Amniotic stem cell (primary cell): ENCODE results near the gene TMEM181.

Experiments
- DNase-seq: peaks from one replicate; lab custom pipeline; 2025; lab: John Stamatoyannopoulos, UW

Gene TMEM181

DNA sequence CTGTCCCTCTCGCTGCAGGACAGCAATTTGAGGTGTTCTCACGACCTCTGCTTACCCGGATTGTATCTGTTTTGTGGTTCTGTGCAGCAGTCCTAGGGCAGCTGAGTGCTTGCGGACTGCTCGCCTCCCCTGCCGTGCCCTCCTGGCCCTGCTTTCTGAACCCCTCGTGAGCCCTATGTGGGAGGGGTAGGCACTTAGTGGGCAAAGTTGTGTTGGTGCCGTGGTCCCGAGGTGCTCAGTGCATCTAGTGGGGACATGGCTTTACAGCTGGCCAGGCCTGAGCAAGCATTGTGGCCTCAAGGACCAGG is 5.2 kb downstream of the TMEM181 start:
- DNase-seq, result no peak

DNA sequence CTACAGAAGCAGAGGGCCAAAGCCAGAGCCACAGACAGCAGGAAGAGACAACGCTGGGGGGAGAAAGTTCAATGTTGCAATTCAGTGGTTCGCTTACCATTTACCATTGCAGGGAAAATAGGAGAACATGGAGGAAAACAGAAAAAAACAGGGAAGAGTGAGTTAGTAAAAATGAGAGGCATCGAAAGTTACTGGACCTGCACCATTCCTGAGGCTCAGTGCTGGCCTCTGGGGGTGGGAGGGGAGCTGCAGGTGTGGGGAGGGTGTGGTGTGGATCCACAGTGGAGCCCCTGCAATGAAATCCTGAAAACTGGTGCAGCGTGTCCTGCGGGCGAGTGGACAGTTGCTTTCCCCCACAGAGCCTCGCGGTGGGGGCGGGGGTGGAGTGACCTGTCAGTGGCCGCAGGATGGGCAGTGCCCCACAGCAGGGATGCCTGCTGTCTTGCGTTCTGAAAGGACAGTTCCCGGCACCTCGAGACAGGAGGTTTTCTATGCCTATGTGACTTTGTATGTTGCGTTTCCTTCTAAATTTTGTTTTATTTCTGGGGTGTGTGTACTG is 5.7 kb downstream of the TMEM181 start:
- DNase-seq, result no peak

GRCh38 chr6:158566207-158566818 is 6.4 kb downstream of the TMEM181 start:
- no peak for DNase-seq

GRCh38 chr6:158567152-158567551 is 7.3 kb downstream of the TMEM181 start:
- DNase-seq, result no peak

DNA sequence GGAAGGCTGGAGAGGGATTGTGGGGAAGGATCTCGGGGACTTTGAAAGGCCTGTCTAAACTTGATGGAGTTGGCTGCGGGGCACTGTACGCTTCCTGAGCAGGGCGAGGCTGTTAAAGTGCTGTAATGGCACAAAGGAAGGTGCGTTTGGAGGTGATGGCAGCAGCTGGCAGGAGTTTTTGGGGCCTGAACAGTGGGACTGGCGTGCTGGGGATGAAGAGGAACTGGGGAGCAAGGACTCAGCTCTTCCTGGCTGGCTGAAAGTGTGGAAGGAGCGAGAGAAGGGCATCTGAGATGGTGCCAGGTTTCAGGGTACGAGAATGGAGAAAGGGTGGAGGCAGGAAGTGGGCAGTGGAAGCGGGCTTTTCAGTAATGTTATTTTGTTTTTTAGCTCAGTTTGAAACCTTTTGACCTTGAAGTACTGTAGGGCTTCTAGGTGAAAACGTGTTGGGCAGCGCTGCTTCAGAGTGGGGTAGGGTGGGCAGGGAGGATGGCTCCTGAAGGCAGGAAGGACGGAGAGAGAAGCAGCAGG is 8.0 kb downstream of the TMEM181 start:
- no peak for DNase-seq

- no peak for DNase-seq
These were observed 8.7 kb downstream of the TMEM181 start for GRCh38 chr6:158568549-158568948.

- DNase-seq, result no peak
These were observed 9.1 kb downstream of the TMEM181 start for GRCh38 chr6:158569036-158569435.

GRCh38 chr6:158570681-158570962 is 10.7 kb downstream of the TMEM181 start:
- DNase-seq, result no peak

GRCh38 chr6:158571826-158572652 is 12.1 kb downstream of the TMEM181 start:
- DNase-seq, result no peak

DNA sequence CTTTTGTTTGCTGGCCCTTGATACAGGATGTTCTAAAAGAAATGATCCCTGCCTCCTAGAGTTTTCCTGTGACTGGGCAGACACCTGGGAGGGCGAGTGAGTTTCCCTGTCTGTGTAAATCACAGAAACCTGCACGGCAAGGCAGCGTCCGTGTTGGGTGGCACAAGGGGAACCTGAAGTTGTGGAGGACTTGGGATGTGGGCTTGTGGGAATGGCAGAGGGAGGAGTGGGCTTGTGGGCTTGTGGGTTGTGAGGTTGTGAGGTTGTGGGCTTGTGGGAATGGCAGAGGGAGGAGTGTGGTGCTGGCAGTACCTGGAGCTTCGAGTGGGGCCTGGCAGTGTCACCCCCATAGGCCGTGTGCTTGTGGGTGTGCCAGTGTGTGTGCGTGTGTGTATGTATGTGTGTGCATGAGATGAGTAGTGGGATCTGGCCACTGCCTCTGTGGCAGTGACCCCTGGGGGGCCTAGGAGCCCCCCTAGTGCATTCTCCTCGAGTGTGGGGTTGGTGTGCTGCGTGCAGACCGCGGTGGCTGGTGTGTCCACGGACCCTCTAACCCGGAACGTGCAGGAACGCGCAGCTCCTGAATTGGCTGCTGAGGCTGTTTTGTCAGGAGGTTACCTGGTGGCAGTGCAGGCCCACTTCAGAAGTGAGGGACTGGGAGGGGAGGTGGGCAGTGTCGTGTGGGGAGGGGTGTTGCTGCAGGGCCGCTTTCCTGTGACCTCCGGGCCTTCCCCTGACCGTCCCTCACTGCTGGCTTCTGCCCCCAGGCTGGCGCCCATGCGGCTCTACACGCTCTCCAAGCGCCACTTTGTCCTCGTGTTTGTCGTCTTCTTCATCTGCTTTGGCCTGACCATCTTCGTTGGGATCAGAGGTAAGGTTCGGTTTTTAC is 13.0 kb downstream of the TMEM181 start:
- no peak for DNase-seq

DNA sequence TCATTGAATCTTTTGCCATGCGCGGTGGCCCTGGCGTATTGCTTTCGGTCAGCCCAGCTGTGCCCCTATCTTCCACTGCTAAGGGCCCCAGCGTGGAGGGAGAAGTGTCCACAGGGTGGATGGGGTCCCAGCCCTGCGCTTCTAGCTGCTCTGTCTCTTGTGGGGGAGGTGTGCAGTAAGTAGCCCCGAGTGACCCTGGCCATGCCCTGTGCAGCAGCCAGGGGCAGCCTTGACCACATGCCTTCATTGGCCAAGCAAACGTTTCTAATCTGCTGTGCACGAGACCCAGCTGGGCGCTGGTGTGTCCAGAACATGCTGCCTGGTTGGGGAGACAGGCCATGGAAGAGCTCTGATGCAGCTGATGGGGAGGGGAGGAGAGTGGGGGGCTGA is 13.6 kb downstream of the TMEM181 start:
- no peak for DNase-seq

- no peak for DNase-seq
These were observed 14.9 kb downstream of the TMEM181 start for GRCh38 chr6:158574800-158575199.

- no peak for DNase-seq
These were observed 15.7 kb downstream of the TMEM181 start for GRCh38 chr6:158575550-158575949.

- no peak for DNase-seq
These were observed 24.4 kb downstream of the TMEM181 start for GRCh38 chr6:158584236-158584651.

DNA sequence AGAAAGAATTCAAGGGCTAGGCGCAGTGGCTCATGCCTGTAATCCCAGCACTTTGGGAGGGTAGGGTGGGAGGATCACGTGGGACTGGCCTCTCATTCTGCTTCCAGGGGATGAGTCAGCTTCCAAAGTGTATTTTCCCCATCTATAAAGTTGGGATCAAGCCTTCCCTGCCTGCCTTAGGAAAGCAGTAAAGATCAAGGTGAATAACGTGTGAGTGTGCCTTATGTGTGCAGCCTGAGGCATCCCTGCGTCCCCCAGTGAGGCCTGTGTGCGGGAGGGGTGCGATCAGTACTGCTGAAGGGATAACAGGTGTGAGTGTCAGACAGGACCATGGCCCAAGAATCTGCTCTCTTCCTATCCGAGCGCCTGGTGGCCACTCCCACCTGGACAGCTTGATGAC is 26.8 kb downstream of the TMEM181 start:
- no peak for DNase-seq

DNA sequence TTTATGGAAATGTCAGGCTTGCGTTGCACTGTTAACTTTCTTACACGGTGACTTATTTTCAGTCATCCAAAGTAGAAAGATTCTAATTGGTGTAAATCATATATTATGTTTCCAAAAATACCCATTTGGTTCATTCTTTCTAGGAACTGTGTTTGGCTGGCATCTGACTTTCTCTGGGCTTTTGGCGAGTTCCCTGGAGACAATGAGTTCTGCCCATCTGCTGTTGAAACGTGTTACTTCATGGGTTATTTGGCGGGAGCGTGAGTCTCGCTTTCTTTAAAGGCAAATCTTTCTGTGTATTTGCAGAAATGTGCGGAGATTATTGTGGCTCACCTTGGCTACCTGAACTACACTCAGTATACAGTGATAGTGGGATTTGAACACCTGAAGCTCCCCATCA is 29.5 kb downstream of the TMEM181 start:
- no peak for DNase-seq

DNA sequence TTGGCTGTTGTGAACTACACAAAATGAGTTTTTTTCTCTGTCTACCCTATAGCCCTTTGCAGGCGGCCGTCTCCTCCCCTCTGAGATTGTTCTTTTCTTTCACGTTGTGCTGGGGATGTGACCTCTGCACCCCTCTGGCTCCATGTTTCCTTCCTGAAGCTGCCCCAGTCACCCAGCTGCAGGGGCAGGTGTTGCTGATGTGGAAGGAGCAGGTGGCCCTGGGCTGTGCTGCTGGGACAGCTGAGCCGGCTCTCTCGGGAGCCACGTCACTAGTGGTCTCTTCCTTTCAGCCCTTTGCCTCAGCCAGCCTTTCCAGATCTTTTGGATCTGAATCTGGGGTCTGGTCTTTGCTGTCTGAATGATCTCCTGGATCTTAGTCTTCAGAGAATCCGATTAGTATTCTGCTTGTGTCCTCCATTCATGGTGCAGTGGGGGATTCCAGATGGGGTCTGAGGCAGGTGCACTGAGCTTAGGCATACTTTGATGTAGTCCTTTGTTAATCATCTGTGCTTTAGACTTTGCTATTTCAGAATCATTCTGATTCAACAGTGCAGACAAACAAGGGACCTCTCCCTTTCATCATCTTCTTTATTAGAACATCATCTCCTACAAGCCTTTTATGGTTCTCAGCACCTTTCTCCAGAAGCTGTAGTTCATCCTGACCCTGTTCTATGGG is 31.4 kb downstream of the TMEM181 start:
- no peak for DNase-seq

DNA sequence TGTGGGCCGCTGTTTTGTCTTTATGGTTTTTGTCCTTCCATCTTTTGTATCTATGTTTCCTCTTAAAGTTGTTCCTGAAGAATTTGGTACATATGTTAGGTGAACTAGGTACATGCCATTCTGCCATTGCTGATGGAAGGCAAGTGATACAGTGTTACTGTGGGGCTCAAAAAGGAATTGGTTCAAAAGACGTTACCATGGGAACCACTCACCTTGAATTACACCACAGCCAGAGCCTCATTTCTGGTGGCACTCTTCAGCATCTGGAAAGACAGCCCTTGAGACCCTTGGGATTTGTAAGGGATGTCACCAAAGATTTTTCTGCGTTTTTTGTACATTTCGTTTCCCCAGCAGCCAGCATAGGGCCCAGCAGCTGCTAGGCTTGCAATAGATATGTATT is 31.9 kb downstream of the TMEM181 start:
- DNase-seq, result no peak

DNA sequence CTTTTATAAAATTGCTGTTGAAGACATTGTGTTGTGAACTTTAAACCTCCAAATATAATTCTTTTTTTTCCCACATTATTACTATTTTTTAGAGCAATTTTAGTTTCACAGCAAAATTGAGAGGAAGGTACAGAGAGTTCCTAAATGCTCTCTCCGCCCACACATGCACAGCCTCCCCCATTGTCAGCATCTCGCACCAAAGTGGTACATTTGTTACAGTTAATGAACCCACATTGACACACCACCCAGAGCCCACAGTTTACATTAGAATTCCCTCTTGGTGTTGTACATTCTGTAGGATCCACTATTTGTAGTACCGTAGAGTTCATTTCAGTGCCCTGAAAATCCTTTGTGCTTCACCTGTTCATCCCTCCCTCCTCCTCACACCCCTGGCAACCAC is 33.8 kb downstream of the TMEM181 start:
- no peak for DNase-seq

DNA sequence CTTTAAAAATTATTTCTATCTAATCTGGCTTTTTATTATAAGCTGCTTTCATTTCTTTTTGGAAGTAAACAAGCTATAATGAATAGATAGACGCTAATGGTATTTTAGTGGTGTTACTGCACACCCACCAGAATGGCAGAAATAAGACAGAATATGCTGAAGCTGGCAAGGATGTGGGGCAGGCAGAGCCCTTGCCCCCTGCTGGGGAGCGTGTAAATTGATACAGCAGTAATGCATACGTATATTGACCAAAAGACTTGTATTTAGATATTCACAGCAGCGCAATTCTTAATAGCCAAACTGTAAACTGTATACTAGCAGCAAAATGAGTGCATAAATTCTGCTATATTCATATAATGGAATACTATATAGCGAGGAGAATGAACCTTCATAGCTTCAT is 35.3 kb downstream of the TMEM181 start:
- no peak for DNase-seq

GRCh38 chr6:158596861-158597260 is 37.0 kb downstream of the TMEM181 start:
- no peak for DNase-seq

DNA sequence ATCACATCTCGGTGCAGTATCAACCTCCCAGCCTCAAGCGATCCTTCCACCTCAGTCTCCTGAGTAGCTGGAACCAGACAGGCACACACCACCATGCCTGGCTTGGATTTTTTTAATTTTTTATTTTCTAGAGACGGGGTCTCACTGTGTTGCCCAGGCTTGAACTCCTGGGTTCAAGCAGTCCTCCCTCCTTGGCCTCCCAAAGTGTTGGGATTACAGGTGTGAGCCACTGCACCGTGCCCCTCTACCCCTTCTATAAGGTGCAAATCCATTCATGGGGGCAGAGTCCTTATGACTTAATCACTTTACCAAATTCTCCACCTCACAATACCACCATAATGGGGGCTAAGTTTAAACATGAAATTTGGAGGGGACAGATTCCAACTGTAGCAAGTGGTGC is 37.7 kb downstream of the TMEM181 start:
- no peak for DNase-seq
